ENCODE data around the gene ADCYAP1R1. TPM values are rescaled to one million over a fixed set of nuclear protein-coding genes. Genes with fewer than 3 reads are reported as not detected.

Gene ADCYAP1R1
- total RNA-seq, 1 donor from 2014 or later, result 1.8 TPM

- no peaks in the 10 kb centered on the region for H3K9me3 ChIP-seq
- no peak overlapping the region for H3K27ac ChIP-seq
- H3K27me3 ChIP-seq, result no peaks in the 10 kb centered on the region
- TF ChIP-seq CTCF (IDR thresholded peaks at IDR 0.05), result no peak
- no peaks in the 10 kb centered on the region for H3K36me3 ChIP-seq
- no peak overlapping the region for H3K4me3 ChIP-seq
- no peaks in the 10 kb centered on the region for H3K4me1 ChIP-seq
- ATAC-seq (no peak), DNase-seq (no peak)
- intact Hi-C loops (cut with DNase I), result no loop called here
Observed at GRCh38 chr7:31111109-31111451, 59.0 kb downstream of the ADCYAP1R1 start.

GRCh38 chr7:31113660-31114059, 61.6 kb downstream of the ADCYAP1R1 start:
- no peak for TF ChIP-seq CTCF (IDR thresholded peaks at IDR 0.05)
- intact Hi-C loops (cut with DNase I), result no loop called here
- Histone ChIP-seq H3K36me3 (no peaks in the 10 kb centered on the region), H3K9me3 (no peaks in the 10 kb centered on the region), H3K27ac (no peak overlapping the region), H3K4me1 (no peaks in the 10 kb centered on the region), H3K27me3 (no peaks in the 10 kb centered on the region), H3K4me3 (no peak overlapping the region)
- DNase-seq (no peak), ATAC-seq (no peak)

- Histone ChIP-seq H3K4me1 (no peaks in the 10 kb centered on the region), H3K27ac (no peak overlapping the region), H3K4me3 (no peak overlapping the region), H3K9me3 (no peaks in the 10 kb centered on the region), H3K27me3 (no peaks in the 10 kb centered on the region), H3K36me3 (no peaks in the 10 kb centered on the region)
- TF ChIP-seq CTCF (IDR thresholded peaks at IDR 0.05), result no peak
- intact Hi-C loops (cut with DNase I), result no loop called here
- ATAC-seq (peak; percentile 65), DNase-seq (no peak)
Observed at GRCh38 chr7:31114593-31115343, 62.7 kb downstream of the ADCYAP1R1 start.

GRCh38 chr7:31116615-31117014, 64.5 kb downstream of the ADCYAP1R1 start:
- Histone ChIP-seq H3K36me3 (no peaks in the 10 kb centered on the region), H3K27me3 (no peaks in the 10 kb centered on the region), H3K4me3 (no peak overlapping the region), H3K4me1 (no peaks in the 10 kb centered on the region), H3K27ac (no peak overlapping the region), H3K9me3 (no peaks in the 10 kb centered on the region)
- intact Hi-C loops (cut with DNase I), result no loop called here
- no peak for TF ChIP-seq CTCF (IDR thresholded peaks at IDR 0.05)
- no peak for ATAC-seq
- DNase-seq, result no peak

DNA sequence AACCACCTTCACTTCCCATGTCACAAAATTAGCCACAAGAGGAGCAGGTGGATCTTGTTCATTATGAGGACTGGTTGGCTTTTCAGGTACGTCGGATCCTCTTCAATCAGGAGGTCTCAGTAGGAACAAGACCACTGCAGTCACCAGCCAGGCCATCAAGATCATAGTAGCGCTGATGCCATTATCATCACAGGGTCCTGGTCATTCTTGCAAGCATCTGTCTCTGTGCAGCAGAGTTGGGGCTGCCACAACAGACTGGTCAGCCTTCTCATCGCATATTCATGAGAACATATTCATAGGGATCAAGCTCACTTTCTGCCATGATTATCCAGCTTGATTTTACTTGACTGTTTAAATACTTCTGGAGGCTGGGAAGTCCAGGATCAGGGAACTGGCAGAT, 67.1 kb downstream of the ADCYAP1R1 start:
- Histone ChIP-seq H3K36me3 (no peaks in the 10 kb centered on the region), H3K27me3 (no peaks in the 10 kb centered on the region), H3K4me1 (peaks cover 3% of the 10 kb centered on the region), H3K27ac (no peak overlapping the region), H3K4me3 (no peak overlapping the region), H3K9me3 (no peaks in the 10 kb centered on the region)
- ATAC-seq (no peak), DNase-seq (no peak)
- intact Hi-C loops (cut with DNase I), result no loop called here
- no peak for TF ChIP-seq CTCF (IDR thresholded peaks at IDR 0.05)

Data from upper lobe of right lung (tissue), 1 donor.